K562 (cell line): Measurements from ENCODE around the gene TLDC2. TPM values are rescaled to one million over a fixed set of nuclear protein-coding genes. Genes with fewer than 3 reads are reported as not detected.

Source experiments
- ATAC-seq: fragments of 200-7000 bp; cut with Tn5 transposase; 3 replicates; pipeline ENCODE4 v1.9.1; 2020; ENCODE audit warnings: moderate library complexity
- BruUV-seq: library from RNA; stranded (reverse); fragments of 400-500 nt; replicated peaks from 2 replicates; lab custom pipeline; 2021; lab: Mats Ljungman, UMichigan
- CTCF ChIA-PET: fragments of 300-600 bp; formaldehyde crosslinking; extraction: SDS; loops from one replicate; lab custom pipeline; 2021; ENCODE audit warnings: low intra/inter-chr PET ratio; lab: Yijun Ruan, JAX
- POLR2A ChIA-PET: fragments of 300-600, 350-650 bp; sonication (Branson Sonifier 250); formaldehyde crosslinking; extraction: SDS; loops from one replicate; lab custom pipeline; 2021; ENCODE audit warnings: antibody characterized with exemption, inconsistent platforms; lab: Yijun Ruan, JAX
- DNase-seq, 4 experiments: peaks; one replicate each; pipeline versions ENCODE4 v3.0.0 to v3.0.0-alpha.2; 2011 to 2018; ENCODE audit warnings: low spot score in 3 of 4, mixed read lengths in 3 of 4; ENCODE audit errors: extremely low read depth in 1 of 4
- FAIRE-seq: peaks from 2 replicates; lab custom pipeline; 2011; peaks lifted over from hg19 to GRCh38; lab: Jason Lieb, UNC
- H2AFZ ChIP-seq: 2 replicates; pipeline ENCODE4 v1.6.0; 2011; ENCODE audit warnings: low read depth, low read length, control low read depth, inconsistent platforms
- H3K27ac ChIP-seq: fragments of 200-600 bp; 3 replicates; pipeline ENCODE4 v1.8.0; 2011; ENCODE audit warnings: low read depth, mild to moderate bottlenecking, control low read depth, inconsistent platforms, low read length, moderate library complexity, mixed read lengths; ENCODE audit errors: extremely low read depth
- H3K27me3 ChIP-seq, 2 experiments: fragments of 300-600 bp in 1 of 2; 2 replicates in 1 of 2; 3 replicates in 1 of 2; pipeline versions ENCODE4 v1.6.0 to v1.8.0; 2011; ENCODE audit warnings: inconsistent platforms in 2 of 2, low read length in 2 of 2, mild to moderate bottlenecking in 1 of 2, mixed read lengths in 1 of 2, moderate library complexity in 1 of 2; ENCODE audit not compliant: control insufficient read depth in 2 of 2, insufficient read depth in 2 of 2
- H3K36me3 ChIP-seq: fragments of 300-600 bp; 3 replicates; pipeline ENCODE4 v1.8.0; 2011; ENCODE audit warnings: mild to moderate bottlenecking, low read length, inconsistent platforms; ENCODE audit not compliant: control insufficient read depth, insufficient read depth
- H3K4me1 ChIP-seq, 2 experiments: fragments of 200-600 bp in 1 of 2; replicated peaks in 1 of 2; 2 replicates in 1 of 2; 3 replicates in 1 of 2; pipeline versions ENCODE4 v1.5.1 to v1.8.0; 2011; ENCODE audit warnings: inconsistent platforms in 2 of 2, low read length in 2 of 2, mild to moderate bottlenecking in 1 of 2, mixed read lengths in 1 of 2, moderate library complexity in 1 of 2; ENCODE audit not compliant: control insufficient read depth in 2 of 2, insufficient read depth in 2 of 2
- H3K4me2 ChIP-seq: 2 replicates; pipeline ENCODE4 v1.6.1; 2011; ENCODE audit warnings: low read length, control low read depth, inconsistent platforms, mixed read lengths; ENCODE audit not compliant: insufficient read depth
- H3K4me3 ChIP-seq: fragments of 200-600 bp; sonication (generic), shearing (Covaris generic); 2 replicates; pipeline ENCODE4 v1.5.1; 2016; ENCODE audit warnings: control low read depth, inconsistent platforms
- H3K79me2 ChIP-seq: fragments of 200-600 bp; 3 replicates; pipeline ENCODE4 v1.8.0; 2011; ENCODE audit warnings: low read length, inconsistent platforms; ENCODE audit not compliant: control insufficient read depth, insufficient read depth
- H3K9ac ChIP-seq, 2 experiments: 2 replicates each; pipeline versions ENCODE4 v1.6.0 to v1.6.1; 2011; ENCODE audit warnings: low read depth in 2 of 2, low read length in 2 of 2, control low read depth in 1 of 2, inconsistent platforms in 1 of 2, mild to moderate bottlenecking in 1 of 2, mixed read lengths in 1 of 2; ENCODE audit not compliant: insufficient read depth in 1 of 2
- H3K9me1 ChIP-seq: one replicate; pipeline ENCODE4 v1.6.0; 2011; ENCODE audit warnings: inconsistent platforms, mild to moderate bottlenecking, low read length, moderate library complexity; ENCODE audit not compliant: control insufficient read depth, insufficient read depth
- H3K9me3 ChIP-seq: replicated peaks from 2 replicates; pipeline ENCODE4 v1.5.1; 2011; ENCODE audit warnings: low read depth, low read length, inconsistent platforms; ENCODE audit not compliant: control insufficient read depth, insufficient read depth
- H4K20me1 ChIP-seq: replicated peaks from 2 replicates; pipeline ENCODE4 v1.6.1; 2011; ENCODE audit warnings: low read length, inconsistent platforms, mixed read lengths; ENCODE audit not compliant: control insufficient read depth, insufficient read depth
- FIP1L1 ChIP-seq: fragments of 200-400 bp; formaldehyde crosslinking; IDR thresholded peaks from 2 replicates; pipeline ENCODE4 v1.6.1; 2018; ENCODE audit warnings: mild to moderate bottlenecking, low read depth, low read length; ENCODE audit not compliant: poor library complexity, severe bottlenecking
- MBD2 ChIP-seq: sonication (generic); IDR thresholded peaks from 2 replicates; pipeline ENCODE4 v1.6.1; 2016; ENCODE audit warnings: low read depth, borderline replicate concordance
- NFATC3 ChIP-seq: fragments of 450-650 bp; IDR thresholded peaks from 2 replicates; pipeline ENCODE4 v1.6.1; 2017; ENCODE audit warnings: mild to moderate bottlenecking
- NRF1 ChIP-seq, 2 experiments: fragments of 450-650 bp; IDR thresholded peaks in 1 of 2; conservative IDR thresholded peaks in 1 of 2; 2 replicates each; pipeline ENCODE4 v1.6.1; 2014; ENCODE audit warnings: mild to moderate bottlenecking in 2 of 2
- OTX1 ChIP-seq: fragments of 450-650 bp; formaldehyde crosslinking; IDR thresholded peaks from 2 replicates; pipeline ENCODE4 v1.4.0; 2022; ENCODE audit warnings: mild to moderate bottlenecking
- RBM22 ChIP-seq: fragments of 200-400 bp; formaldehyde crosslinking; IDR thresholded peaks from 2 replicates; pipeline ENCODE4 v1.6.1; 2018; ENCODE audit warnings: low read length, low read depth; ENCODE audit not compliant: poor library complexity, severe bottlenecking
- ZKSCAN1 ChIP-seq: fragments of 150-350 bp; IDR thresholded peaks from 2 replicates; pipeline ENCODE4 v1.6.1; 2016; ENCODE audit warnings: low read depth, low read length
- WGBS: fragments of 100-300 bp; shearing (Covaris generic); methylation state at CpG from one replicate; pipeline ENCODE4 v1.1.6; 2016; ENCODE audit warnings: low coverage, mixed read lengths; ENCODE audit not compliant: insufficient coverage; ENCODE audit errors: missing lambda C conversion rate; 5-methylcytosine and 5-hydroxymethylcytosine counted together
- in situ Hi-C: fragments of 300-500 bp; cut with MboI; formaldehyde crosslinking; loops from 4 replicates; pipeline ENCODE4 v1.15.0; 2018; ENCODE audit warnings: inconsistent platforms, mixed read lengths
- intact Hi-C: fragments of 100-400 bp; cut with micrococcal nuclease; formaldehyde crosslinking; loops from 2 replicates; pipeline ENCODE4 v1.14.2; 2022
- polyA plus RNA-seq, 8 experiments: library from polyadenylated mRNA; depleted of rRNA in 4 of 8; stranded (reverse) in 5 of 8; unstranded in 3 of 8; fragments of >200 nt; fragmentation: Nextera tagmentation in 2 of 8; fragmentation: Illumina TruSeq in 1 of 8; extraction: Ambion mirVana in 2 of 8; extraction: Trizol in 1 of 8; gene quantifications; 2 replicates each; pipeline versions ENCODE4 v1.2.1 to v1.2.3, GENCODE V29; 2011 to 2014; ENCODE audit warnings: inconsistent platforms in 1 of 8, missing spikeins in 1 of 8
- total RNA-seq, 7 experiments: library from RNA; depleted of rRNA in 6 of 7; stranded (reverse); fragments of >200 nt in 6 of 7; fragmentation: Illumina TruSeq in 2 of 7; extraction: Trizol in 2 of 7; gene quantifications; 2 replicates each; pipeline versions ENCODE4 v1.2.1 to v1.2.3, GENCODE V29; 2011 to 2021; ENCODE audit warnings: low replicate concordance in 1 of 7
- TF ChIP-seq, protein P1 (sequence below): sonication (generic); formaldehyde crosslinking; IDR thresholded peaks from 2 replicates; pipeline ENCODE4 v1.8.1; 2023; ENCODE audit warnings: mild to moderate bottlenecking, missing genetic modification reagents
- TF ChIP-seq, protein P2 (sequence below): fragments of 450-650 bp; IDR thresholded peaks from 2 replicates; pipeline ENCODE4 v1.6.1; 2016; ENCODE audit warnings: low read depth, mild to moderate bottlenecking, moderate library complexity

Gene TLDC2
- total and polyA plus RNA-seq, 9 of the 15 experiments (the other 6 are each of a cell fraction or from before 2014, with no cell fraction given), result not detected

DNA sequence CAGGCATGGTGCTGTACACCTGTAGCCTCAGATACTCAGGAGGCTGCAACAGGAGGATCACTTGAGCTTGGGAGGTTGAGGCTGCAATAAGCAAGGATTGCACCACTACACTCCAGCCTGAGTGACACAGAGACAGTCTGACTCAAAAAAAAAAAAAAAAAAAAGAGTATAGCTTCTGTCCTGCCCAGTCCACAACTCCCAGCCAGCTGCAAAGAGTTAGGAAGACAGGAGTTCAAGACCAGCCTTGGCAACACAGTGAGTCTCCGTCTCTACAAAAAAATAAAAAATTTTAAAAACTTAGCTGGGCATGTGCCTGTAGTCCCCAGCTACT is 28.3 kb upstream of the TLDC2 start:
- 0 out of 2 replicates have a peak, but pooled peaks cover 3% of the 10 kb centered on the region for H4K20me1 ChIP-seq
- H3K79me2 ChIP-seq, result peaks cover 58% of the 10 kb centered on the region
- no peaks in the 10 kb centered on the region for H3K9me1 ChIP-seq
- in situ Hi-C loops (no loop called here), intact Hi-C loops (no loop called here)
- H3K36me3 ChIP-seq, result peaks cover 15% of the 10 kb centered on the region; the same call in 2 of the 3 replicates
- no peaks in the 10 kb centered on the region for H3K27me3 ChIP-seq
- CTCF ChIA-PET, result no interaction called here
- H3K4me2 ChIP-seq, result no peak overlapping the region
- DNase-seq (no peak), FAIRE-seq (no peak), ATAC-seq (no peak)
- H3K9ac ChIP-seq, result no peak overlapping the region
- peaks cover 12 to 29% of the 10 kb centered on the region in 2 experiments; a peak in 3 of 5 replicates for H3K4me1 ChIP-seq
- H2AFZ ChIP-seq, result no peak overlapping the region
- H3K4me3 ChIP-seq, result no peak overlapping the region
- no peak overlapping the region for H3K27ac ChIP-seq
- BruUV-seq, result no TSS peak
- TF ChIP-seq NFATC3, result no peak
- POLR2A ChIA-PET, result interaction anchor here (1.0 to 7.0 kb wide), 3 partner anchors 11 to 12 kb away, joined by 3 to 65 read pairs (median 5); a partner anchor contains a TSS
- WGBS, result 27% methylated on average over 1 of the region's 1 CpG
- H3K9me3 ChIP-seq, result peaks cover 3% of the 10 kb centered on the region; the same call in 1 of the 2 replicates

GRCh38 chr20:36848078-36848660 is 27.8 kb upstream of the TLDC2 start:
- intact Hi-C loops (no loop called here), in situ Hi-C loops (no loop called here)
- H3K27ac ChIP-seq, result no peak overlapping the region
- H3K4me2 ChIP-seq, result no peak overlapping the region
- peaks cover 54% of the 10 kb centered on the region for H3K79me2 ChIP-seq
- peaks cover 3% of the 10 kb centered on the region; the same call in 1 of the 2 replicates for H3K9me3 ChIP-seq
- DNase-seq (no peak), ATAC-seq (no peak), FAIRE-seq (no peak)
- POLR2A ChIA-PET, result interaction anchor here (0.9 to 7.0 kb wide), 3 partner anchors 11 to 24 kb away, joined by 3 to 65 read pairs (median 7); a partner anchor contains a TSS
- no peaks in the 10 kb centered on the region for H3K9me1 ChIP-seq
- H3K9ac ChIP-seq, result no peak overlapping the region
- TF ChIP-seq NRF1 (conservative IDR thresholded peaks at IDR 0.05 in 1 of 2, IDR thresholded peaks at IDR 0.05 in 1 of 2) (no peak), RBM22 (no peak), MBD2 (no peak), FIP1L1 (no peak), OTX1 (CRISPR knock-in tag) (no peak), ZKSCAN1 (no peak)
- TF ChIP-seq, protein P1, sequence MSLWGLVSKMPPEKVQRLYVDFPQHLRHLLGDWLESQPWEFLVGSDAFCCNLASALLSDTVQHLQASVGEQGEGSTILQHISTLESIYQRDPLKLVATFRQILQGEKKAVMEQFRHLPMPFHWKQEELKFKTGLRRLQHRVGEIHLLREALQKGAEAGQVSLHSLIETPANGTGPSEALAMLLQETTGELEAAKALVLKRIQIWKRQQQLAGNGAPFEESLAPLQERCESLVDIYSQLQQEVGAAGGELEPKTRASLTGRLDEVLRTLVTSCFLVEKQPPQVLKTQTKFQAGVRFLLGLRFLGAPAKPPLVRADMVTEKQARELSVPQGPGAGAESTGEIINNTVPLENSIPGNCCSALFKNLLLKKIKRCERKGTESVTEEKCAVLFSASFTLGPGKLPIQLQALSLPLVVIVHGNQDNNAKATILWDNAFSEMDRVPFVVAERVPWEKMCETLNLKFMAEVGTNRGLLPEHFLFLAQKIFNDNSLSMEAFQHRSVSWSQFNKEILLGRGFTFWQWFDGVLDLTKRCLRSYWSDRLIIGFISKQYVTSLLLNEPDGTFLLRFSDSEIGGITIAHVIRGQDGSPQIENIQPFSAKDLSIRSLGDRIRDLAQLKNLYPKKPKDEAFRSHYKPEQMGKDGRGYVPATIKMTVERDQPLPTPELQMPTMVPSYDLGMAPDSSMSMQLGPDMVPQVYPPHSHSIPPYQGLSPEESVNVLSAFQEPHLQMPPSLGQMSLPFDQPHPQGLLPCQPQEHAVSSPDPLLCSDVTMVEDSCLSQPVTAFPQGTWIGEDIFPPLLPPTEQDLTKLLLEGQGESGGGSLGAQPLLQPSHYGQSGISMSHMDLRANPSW (CRISPR knock-in tag), result no peak
- TF ChIP-seq, protein P2, sequence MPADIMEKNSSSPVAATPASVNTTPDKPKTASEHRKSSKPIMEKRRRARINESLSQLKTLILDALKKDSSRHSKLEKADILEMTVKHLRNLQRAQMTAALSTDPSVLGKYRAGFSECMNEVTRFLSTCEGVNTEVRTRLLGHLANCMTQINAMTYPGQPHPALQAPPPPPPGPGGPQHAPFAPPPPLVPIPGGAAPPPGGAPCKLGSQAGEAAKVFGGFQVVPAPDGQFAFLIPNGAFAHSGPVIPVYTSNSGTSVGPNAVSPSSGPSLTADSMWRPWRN, result no peak
- no TSS peak for BruUV-seq
- H3K36me3 ChIP-seq, result peaks cover 17% of the 10 kb centered on the region; the same call in 2 of the 3 replicates
- 80% methylated on average over 6 of the region's 6 CpGs for WGBS
- 0 out of 2 replicates have a peak, but pooled peaks cover 3% of the 10 kb centered on the region for H4K20me1 ChIP-seq
- CTCF ChIA-PET, result no interaction called here
- no peak overlapping the region for H3K4me3 ChIP-seq
- H3K27me3 ChIP-seq, result no peaks in the 10 kb centered on the region
- H2AFZ ChIP-seq, result no peak overlapping the region
- H3K4me1 ChIP-seq, result peaks cover 7 to 24% of the 10 kb centered on the region in 2 experiments; a peak in 3 of 5 replicates
